K562 (cell line): Measurements from ENCODE around the gene OTULIN. TPM values are rescaled to one million over a fixed set of nuclear protein-coding genes. Genes with fewer than 3 reads are reported as not detected.

ENCODE experiments used
- ARID3A ChIP-seq: IDR thresholded peaks from 2 replicates; pipeline ENCODE4 v1.6.1; 2012; ENCODE audit warnings: low read depth, low read length, improper control_type of control experiment, borderline replicate concordance
- BRF1 ChIP-seq: IDR thresholded peaks from 3 replicates; pipeline ENCODE4 v1.6.1; 2011; ENCODE audit warnings: borderline replicate concordance, mild to moderate bottlenecking; ENCODE audit not compliant: insufficient read length; ENCODE audit errors: extremely low read depth
- CC2D1A ChIP-seq: fragments of 450-650 bp; IDR thresholded peaks from 2 replicates; pipeline ENCODE4 v1.6.1; 2017; ENCODE audit warnings: mild to moderate bottlenecking
- CREB1 ChIP-seq, 2 experiments: sonication (generic) in 1 of 2; formaldehyde crosslinking in 1 of 2; IDR thresholded peaks; 2 replicates each; pipeline versions ENCODE4 v1.6.1 to v1.8.0; 2012 to 2022; ENCODE audit warnings: inconsistent platforms in 1 of 2, mild to moderate bottlenecking in 1 of 2, missing genetic modification reagents in 1 of 2, moderate library complexity in 1 of 2
- FOXM1 ChIP-seq, 2 experiments: fragments of 450-650 bp in 1 of 2; sonication (generic) in 1 of 2; formaldehyde crosslinking in 1 of 2; IDR thresholded peaks; 2 replicates each; pipeline versions ENCODE4 v1.6.1 to v1.9.0; 2017 to 2022; ENCODE audit warnings: low read depth in 2 of 2, mild to moderate bottlenecking in 2 of 2, missing genetic modification reagents in 1 of 2, moderate library complexity in 1 of 2
- GTF2F1 ChIP-seq: IDR thresholded peaks from 2 replicates; pipeline ENCODE4 v1.6.1; 2011; ENCODE audit warnings: low read depth, low read length, improper control_type of control experiment
- MXI1 ChIP-seq: IDR thresholded peaks from 2 replicates; pipeline ENCODE4 v1.6.1; 2011; ENCODE audit warnings: low read depth, mild to moderate bottlenecking, improper control_type of control experiment, low read length
- PHB ChIP-seq: fragments of 250-450 bp; sonication (Bioruptor Pico); IDR thresholded peaks from 2 replicates; pipeline ENCODE4 v1.5.0; 2021
- PHB2 ChIP-seq: fragments of 450-650 bp; IDR thresholded peaks from 2 replicates; pipeline ENCODE4 v1.6.1; 2017; ENCODE audit warnings: low read depth
- SMAD1 ChIP-seq: fragments of 150-350 bp; IDR thresholded peaks from 2 replicates; pipeline ENCODE4 v1.6.1; 2014; ENCODE audit warnings: low read length, low read depth; ENCODE audit not compliant: partially characterized antibody
- ZBTB43 ChIP-seq: sonication (generic); formaldehyde crosslinking; IDR thresholded peaks from 2 replicates; pipeline ENCODE4 v1.8.0; 2023; ENCODE audit warnings: mild to moderate bottlenecking, missing genetic modification reagents
- ZNF316 ChIP-seq: fragments of 450-650 bp; IDR thresholded peaks from 2 replicates; pipeline ENCODE4 v1.6.1; 2016
- ZNF354B ChIP-seq: fragments of 250-450 bp; sonication (Bioruptor Pico); IDR thresholded peaks from 2 replicates; pipeline ENCODE4 v1.4.0; 2020
- ZNF561 ChIP-seq: fragments of 450-650 bp; formaldehyde crosslinking; conservative IDR thresholded peaks from 2 replicates; pipeline ENCODE4 v1.4.0; 2020; ENCODE audit warnings: mild to moderate bottlenecking, moderate library complexity
- polyA plus RNA-seq, 8 experiments: library from polyadenylated mRNA; depleted of rRNA in 4 of 8; stranded (reverse) in 5 of 8; unstranded in 3 of 8; fragments of >200 nt; fragmentation: Nextera tagmentation in 2 of 8; fragmentation: Illumina TruSeq in 1 of 8; extraction: Ambion mirVana in 2 of 8; extraction: Trizol in 1 of 8; gene quantifications; 2 replicates each; pipeline versions ENCODE4 v1.2.1 to v1.2.3, GENCODE V29; 2011 to 2014; ENCODE audit warnings: inconsistent platforms in 1 of 8, missing spikeins in 1 of 8
- total RNA-seq, 7 experiments: library from RNA; depleted of rRNA in 6 of 7; stranded (reverse); fragments of >200 nt in 6 of 7; fragmentation: Illumina TruSeq in 2 of 7; extraction: Trizol in 2 of 7; gene quantifications; 2 replicates each; pipeline versions ENCODE4 v1.2.1 to v1.2.3, GENCODE V29; 2011 to 2021; ENCODE audit warnings: low replicate concordance in 1 of 7
- TF ChIP-seq, protein P1 (sequence below): fragments of 250-450 bp; sonication (Bioruptor Pico); IDR thresholded peaks from 2 replicates; pipeline ENCODE4 v1.4.0; 2020
- TF ChIP-seq, protein P2 (sequence below): fragments of 450-650 bp; IDR thresholded peaks from 2 replicates; pipeline ENCODE4 v1.6.1; 2014; ENCODE audit warnings: low read depth, mild to moderate bottlenecking, moderate library complexity, borderline replicate concordance
- TF ChIP-seq, protein P3 (sequence below): sonication (generic); formaldehyde crosslinking; IDR thresholded peaks from 2 replicates; pipeline ENCODE4 v1.8.1; 2023; ENCODE audit warnings: mild to moderate bottlenecking, missing genetic modification reagents

The OTULIN gene
- total and polyA plus RNA-seq, 9 of the 15 experiments (the other 6 are each of a cell fraction or from before 2014, with no cell fraction given) = 3.3 to 33.6 (median 20.1) TPM

DNA sequence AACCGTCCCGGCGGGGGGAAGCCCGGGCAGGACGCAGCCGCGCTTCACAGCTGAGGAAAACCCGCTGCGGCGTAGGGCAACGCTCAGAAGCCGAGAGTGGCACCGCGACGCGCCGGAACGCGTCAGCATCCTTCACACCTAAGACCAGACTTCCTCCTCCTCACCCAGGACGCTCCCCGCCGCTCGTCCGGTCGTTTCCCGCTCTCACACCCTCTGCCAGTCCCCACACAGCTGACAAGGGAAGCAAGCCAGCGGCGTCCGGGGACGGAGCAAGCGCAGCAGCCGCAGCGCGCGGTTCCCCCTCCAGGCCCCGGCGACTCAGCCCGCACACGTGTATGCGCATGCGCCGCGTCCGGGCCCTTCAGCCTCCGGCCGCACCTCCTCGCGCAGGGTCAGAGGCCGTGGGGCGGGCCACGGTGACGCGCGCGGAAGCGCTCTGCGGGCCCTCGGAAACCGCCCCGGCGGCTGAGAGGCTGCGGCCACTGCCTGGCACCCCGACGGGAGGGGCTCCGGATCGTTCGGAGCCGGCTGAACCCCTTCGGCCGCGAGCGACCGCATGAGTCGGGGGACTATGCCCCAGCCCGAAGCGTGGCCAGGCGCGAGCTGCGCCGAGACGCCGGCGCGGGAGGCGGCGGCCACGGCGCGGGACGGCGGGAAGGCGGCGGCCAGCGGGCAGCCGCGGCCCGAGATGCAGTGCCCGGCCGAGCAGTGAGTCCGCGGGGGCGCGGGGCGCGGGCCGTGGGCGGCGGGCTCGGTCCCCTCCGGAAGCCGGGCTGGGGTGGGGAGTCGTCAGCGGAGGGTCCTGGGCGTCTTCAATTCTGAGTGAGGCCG is at the start of gene OTULIN (continued):
- TF ChIP-seq, protein P1, sequence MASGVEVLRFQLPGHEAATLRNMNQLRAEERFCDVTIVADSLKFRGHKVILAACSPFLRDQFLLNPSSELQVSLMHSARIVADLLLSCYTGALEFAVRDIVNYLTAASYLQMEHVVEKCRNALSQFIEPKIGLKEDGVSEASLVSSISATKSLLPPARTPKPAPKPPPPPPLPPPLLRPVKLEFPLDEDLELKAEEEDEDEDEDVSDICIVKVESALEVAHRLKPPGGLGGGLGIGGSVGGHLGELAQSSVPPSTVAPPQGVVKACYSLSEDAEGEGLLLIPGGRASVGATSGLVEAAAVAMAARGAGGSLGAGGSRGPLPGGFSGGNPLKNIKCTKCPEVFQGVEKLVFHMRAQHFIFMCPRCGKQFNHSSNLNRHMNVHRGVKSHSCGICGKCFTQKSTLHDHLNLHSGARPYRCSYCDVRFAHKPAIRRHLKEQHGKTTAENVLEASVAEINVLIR (CRISPR knock-in tag) = peak; percentile 86
- TF ChIP-seq, protein P2, sequence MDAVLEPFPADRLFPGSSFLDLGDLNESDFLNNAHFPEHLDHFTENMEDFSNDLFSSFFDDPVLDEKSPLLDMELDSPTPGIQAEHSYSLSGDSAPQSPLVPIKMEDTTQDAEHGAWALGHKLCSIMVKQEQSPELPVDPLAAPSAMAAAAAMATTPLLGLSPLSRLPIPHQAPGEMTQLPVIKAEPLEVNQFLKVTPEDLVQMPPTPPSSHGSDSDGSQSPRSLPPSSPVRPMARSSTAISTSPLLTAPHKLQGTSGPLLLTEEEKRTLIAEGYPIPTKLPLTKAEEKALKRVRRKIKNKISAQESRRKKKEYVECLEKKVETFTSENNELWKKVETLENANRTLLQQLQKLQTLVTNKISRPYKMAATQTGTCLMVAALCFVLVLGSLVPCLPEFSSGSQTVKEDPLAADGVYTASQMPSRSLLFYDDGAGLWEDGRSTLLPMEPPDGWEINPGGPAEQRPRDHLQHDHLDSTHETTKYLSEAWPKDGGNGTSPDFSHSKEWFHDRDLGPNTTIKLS = peak; percentile 85
- no peak for TF ChIP-seq CC2D1A
- no peak for TF ChIP-seq GTF2F1
- peak; percentile 69 for TF ChIP-seq SMAD1
- 0 out of 2 replicates have a peak, but pooled peaks have one; percentile 69 for TF ChIP-seq PHB (CRISPR knock-in tag)
- TF ChIP-seq ZNF561 (CRISPR knock-in tag) = no peak
- TF ChIP-seq PHB2 = no peak
- no peak for TF ChIP-seq BRF1
- TF ChIP-seq CREB1 (IDR thresholded peaks at IDR 0.05) = peak; percentile 87
- TF ChIP-seq CREB1 (CRISPR knock-in tag; IDR thresholded peaks at IDR 0.05) = peak; percentile 72
- TF ChIP-seq ZNF354B (CRISPR knock-in tag) = no peak
- TF ChIP-seq ZBTB43 (CRISPR knock-in tag) = no peak
- no peak for TF ChIP-seq ARID3A
- TF ChIP-seq ZNF316 = 0 out of 2 replicates have a peak, but pooled peaks have one; percentile 17
- no peak for TF ChIP-seq MXI1
- no peak for TF ChIP-seq FOXM1 (IDR thresholded peaks at IDR 0.05; ENCODE audit: low read depth)
- TF ChIP-seq FOXM1 (CRISPR knock-in tag; IDR thresholded peaks at IDR 0.05; ENCODE audit: low read depth) = 0 out of 2 replicates have a peak, but pooled peaks have one; percentile 72
- TF ChIP-seq, protein P3, sequence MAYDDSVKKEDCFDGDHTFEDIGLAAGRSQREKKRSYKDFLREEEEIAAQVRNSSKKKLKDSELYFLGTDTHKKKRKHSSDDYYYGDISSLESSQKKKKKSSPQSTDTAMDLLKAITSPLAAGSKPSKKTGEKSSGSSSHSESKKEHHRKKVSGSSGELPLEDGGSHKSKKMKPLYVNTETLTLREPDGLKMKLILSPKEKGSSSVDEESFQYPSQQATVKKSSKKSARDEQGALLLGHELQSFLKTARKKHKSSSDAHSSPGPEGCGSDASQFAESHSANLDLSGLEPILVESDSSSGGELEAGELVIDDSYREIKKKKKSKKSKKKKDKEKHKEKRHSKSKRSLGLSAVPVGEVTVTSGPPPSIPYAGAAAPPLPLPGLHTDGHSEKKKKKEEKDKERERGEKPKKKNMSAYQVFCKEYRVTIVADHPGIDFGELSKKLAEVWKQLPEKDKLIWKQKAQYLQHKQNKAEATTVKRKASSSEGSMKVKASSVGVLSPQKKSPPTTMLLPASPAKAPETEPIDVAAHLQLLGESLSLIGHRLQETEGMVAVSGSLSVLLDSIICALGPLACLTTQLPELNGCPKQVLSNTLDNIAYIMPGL (CRISPR knock-in tag) = 0 out of 2 replicates have a peak, but pooled peaks have one; percentile 40
